DOHH2 (cell line): ENCODE results near the gene SYNRG.
"Not testable (repeated sequence)": the region's sequence is repeated elsewhere in the genome, so short reads cannot be mapped to it uniquely, and the experiment has no call there.

Experiments
- H3F3A ChIP-seq: fragments of 200-600 bp; sonication (generic), shearing (Covaris generic); 2 replicates; pipeline ENCODE4 v1.6.0; 2016; ENCODE audit warnings: antibody characterized with exemption, mild to moderate bottlenecking; ENCODE audit not compliant: control insufficient read depth, insufficient read depth
- H3K27ac ChIP-seq: fragments of 200-600 bp; sonication (generic); 2 replicates; pipeline ENCODE4 v1.5.1; 2014; ENCODE audit warnings: low read depth, mild to moderate bottlenecking, low read length, moderate library complexity
- H3K27me3 ChIP-seq: fragments of 200-600 bp; sonication (generic); 2 replicates; pipeline ENCODE4 v1.6.1; 2014; ENCODE audit warnings: mild to moderate bottlenecking, low read length, mixed read lengths; ENCODE audit not compliant: control insufficient read depth
- H3K36me3 ChIP-seq: fragments of 200-600 bp; sonication (generic); 2 replicates; pipeline ENCODE4 v1.6.1; 2014; ENCODE audit warnings: mild to moderate bottlenecking, low read length, moderate library complexity, mixed read lengths; ENCODE audit not compliant: control insufficient read depth
- H3K4me1 ChIP-seq: fragments of 200-600 bp; sonication (generic); 2 replicates; pipeline ENCODE4 v1.6.1; 2014; ENCODE audit warnings: mild to moderate bottlenecking, low read length, mixed read lengths; ENCODE audit not compliant: control insufficient read depth
- H3K4me2 ChIP-seq: fragments of 200-600 bp; sonication (generic); 2 replicates; pipeline ENCODE4 v1.6.0; 2014; ENCODE audit warnings: mild to moderate bottlenecking, low read length, moderate library complexity
- H3K4me3 ChIP-seq: fragments of 200-600 bp; sonication (generic); 2 replicates; pipeline ENCODE4 v1.5.1; 2014; ENCODE audit warnings: mild to moderate bottlenecking, low read length, mixed read lengths
- H3K79me2 ChIP-seq: fragments of 200-600 bp; sonication (generic); 2 replicates; pipeline ENCODE4 v1.6.1; 2014; ENCODE audit warnings: mild to moderate bottlenecking, low read length, mixed read lengths; ENCODE audit not compliant: control insufficient read depth
- H3K9me2 ChIP-seq: fragments of 200-600 bp; sonication (generic); replicated peaks from 2 replicates; pipeline ENCODE4 v1.6.1; 2014; ENCODE audit warnings: mild to moderate bottlenecking, low read length, mixed read lengths; ENCODE audit not compliant: control insufficient read depth
- H3K9me3 ChIP-seq: fragments of 200-600 bp; sonication (generic); 2 replicates; pipeline ENCODE4 v1.6.1; 2014; ENCODE audit warnings: antibody characterized with exemption, low read length, mixed read lengths; ENCODE audit not compliant: control insufficient read depth, insufficient read depth
- H4K20me1 ChIP-seq: fragments of 200-600 bp; sonication (generic); 2 replicates; pipeline ENCODE4 v1.6.0; 2014; ENCODE audit warnings: low read depth, mild to moderate bottlenecking, antibody characterized with exemption, low read length, moderate library complexity; ENCODE audit not compliant: control insufficient read depth, insufficient read depth
- CTCF ChIP-seq: fragments of 200-600 bp; sonication (generic); IDR thresholded peaks from one replicate; pipeline ENCODE4 v1.5.1; 2014; ENCODE audit warnings: antibody characterized with exemption, mild to moderate bottlenecking, low read depth, low read length; ENCODE audit not compliant: poor library complexity, severe bottlenecking
- EZH2phosphoT487 ChIP-seq: fragments of 200-600 bp; sonication (generic); IDR thresholded peaks from 2 replicates; pipeline ENCODE4 v1.6.1; 2017; ENCODE audit warnings: borderline replicate concordance, mild to moderate bottlenecking, antibody characterized with exemption, low read length, moderate library complexity, mixed read lengths

The SYNRG gene

GRCh38 chr17:37614391-37614790, 5.2 kb upstream of the SYNRG start:
- TF ChIP-seq EZH2phosphoT487 = no peak
- TF ChIP-seq CTCF = no peak

GRCh38 chr17:37610971-37611370, 1.8 kb upstream of the SYNRG start:
- Histone ChIP-seq H4K20me1 (no peaks in the 10 kb centered on the region), H3K9me3 (no peaks in the 10 kb centered on the region), H3K4me3 (no peak overlapping the region), H3K36me3 (peaks cover 52% of the 10 kb centered on the region), H3F3A (peaks cover 34% of the 10 kb centered on the region), H3K79me2 (peaks cover 22% of the 10 kb centered on the region), H3K27me3 (no peaks in the 10 kb centered on the region), H3K4me1 (peaks cover 33% of the 10 kb centered on the region), H3K4me2 (no peak overlapping the region), H3K9me2 (no peaks in the 10 kb centered on the region), H3K27ac (peak overlapping the region; percentile 3; the same call in 1 of the 2 replicates)
- TF ChIP-seq EZH2phosphoT487 (no peak), CTCF (no peak)

More at GRCh38 chr17:37614391-37614790, 5.2 kb upstream of the SYNRG start:
- Histone ChIP-seq H4K20me1 (no peaks in the 10 kb centered on the region), H3K4me2 (no peak overlapping the region), H3K4me1 (peaks cover 12% of the 10 kb centered on the region), H3K9me3 (no peaks in the 10 kb centered on the region), H3K27me3 (no peaks in the 10 kb centered on the region), H3K79me2 (no peaks in the 10 kb centered on the region), H3K9me2 (no peaks in the 10 kb centered on the region), H3K36me3 (peaks cover 57% of the 10 kb centered on the region), H3K4me3 (no peak overlapping the region), H3F3A (peaks cover 11% of the 10 kb centered on the region), H3K27ac (no peak overlapping the region)

GRCh38 chr17:37610041-37610420, 813 bp upstream of the SYNRG start:
- peak overlapping the region; percentile 96 for H3K27ac ChIP-seq
- peak overlapping the region; percentile 96 for H3K4me3 ChIP-seq

GRCh38 chr17:37608351-37609169, 658 bp downstream of the SYNRG start:
- H3K4me1 ChIP-seq = peaks cover 57% of the 10 kb centered on the region
- peak overlapping the region; percentile 96 for H3K27ac ChIP-seq
- no peaks in the 10 kb centered on the region for H3K9me2 ChIP-seq
- TF ChIP-seq CTCF (no peak), EZH2phosphoT487 (no peak)
- peak overlapping the region; percentile 96 for H3K4me3 ChIP-seq
- H3K36me3 ChIP-seq = peaks cover 59% of the 10 kb centered on the region
- peaks cover 46% of the 10 kb centered on the region for H3K79me2 ChIP-seq
- H4K20me1 ChIP-seq = no peaks in the 10 kb centered on the region
- H3K9me3 ChIP-seq = no peaks in the 10 kb centered on the region
- peak overlapping the region; percentile 71 for H3K4me2 ChIP-seq
- H3F3A ChIP-seq = peaks cover 34% of the 10 kb centered on the region
- no peaks in the 10 kb centered on the region for H3K27me3 ChIP-seq

More at GRCh38 chr17:37610041-37610420, 813 bp upstream of the SYNRG start:
- Histone ChIP-seq H3K79me2 (peaks cover 31% of the 10 kb centered on the region), H3K36me3 (peaks cover 58% of the 10 kb centered on the region), H3F3A (peaks cover 34% of the 10 kb centered on the region), H3K4me1 (peaks cover 42% of the 10 kb centered on the region), H3K4me2 (peak overlapping the region; percentile 63)
- H4K20me1 ChIP-seq, H3K9me3 ChIP-seq, H3K27me3 ChIP-seq, H3K9me2 ChIP-seq: not testable (repeated sequence)
